HG02970 (cell line): Measurements from ENCODE around the gene BMERB1.
"Not testable (repeated sequence)": the region's sequence is repeated elsewhere in the genome, so short reads cannot be mapped to it uniquely, and the experiment has no call there.

Experiments used
- ATAC-seq: cut with Tn5 transposase; IDR thresholded peaks from one replicate; pipeline ENCODE4 v1.9.1; 2021; ENCODE audit warnings: mild to moderate bottlenecking, moderate library complexity, moderate number of reproducible peaks; ENCODE audit not compliant: unreplicated experiment, low FRiP score

BMERB1 gene

GRCh38 chr16:15422222-15422621 lies 12.2 kb upstream of the BMERB1 start:
- no peak for ATAC-seq

GRCh38 chr16:15425861-15426260 lies 8.5 kb upstream of the BMERB1 start:
- ATAC-seq, result no peak

GRCh38 chr16:15426796-15427195 lies 7.6 kb upstream of the BMERB1 start:
- no peak for ATAC-seq

- no peak for ATAC-seq
Measured at GRCh38 chr16:15427648-15428239, 6.6 kb upstream of the BMERB1 start.

GRCh38 chr16:15430884-15431283 lies 3.5 kb upstream of the BMERB1 start:
- ATAC-seq, result not testable (repeated sequence)

GRCh38 chr16:15434079-15434424 lies 336 bp upstream of the BMERB1 start:
- ATAC-seq, result no peak

GRCh38 chr16:15435216-15435864 lies 952 bp downstream of the BMERB1 start:
- ATAC-seq, result no peak

- no peak for ATAC-seq
Measured at GRCh38 chr16:15439102-15439501, 4.7 kb downstream of the BMERB1 start.

GRCh38 chr16:15439521-15439920 lies 5.1 kb downstream of the BMERB1 start:
- ATAC-seq, result no peak

- no peak for ATAC-seq
Measured at GRCh38 chr16:15440852-15441251, 6.5 kb downstream of the BMERB1 start.

GRCh38 chr16:15442140-15442539 lies 7.8 kb downstream of the BMERB1 start:
- not testable (repeated sequence) for ATAC-seq

- no peak for ATAC-seq
Measured at GRCh38 chr16:15443753-15444152, 9.4 kb downstream of the BMERB1 start.

GRCh38 chr16:15444264-15444663 lies 9.9 kb downstream of the BMERB1 start:
- no peak for ATAC-seq

GRCh38 chr16:15445450-15445849 lies 11.1 kb downstream of the BMERB1 start:
- ATAC-seq, result no peak

GRCh38 chr16:15446901-15447300 lies 12.5 kb downstream of the BMERB1 start:
- ATAC-seq, result no peak

GRCh38 chr16:15450624-15451023 lies 16.2 kb downstream of the BMERB1 start:
- no peak for ATAC-seq

- no peak for ATAC-seq
Measured at GRCh38 chr16:15451098-15451731, 16.8 kb downstream of the BMERB1 start.

GRCh38 chr16:15452246-15452855 lies 18.0 kb downstream of the BMERB1 start:
- no peak for ATAC-seq

GRCh38 chr16:15453296-15453695 lies 18.9 kb downstream of the BMERB1 start:
- not testable (repeated sequence) for ATAC-seq

GRCh38 chr16:15454933-15455332 lies 20.5 kb downstream of the BMERB1 start:
- not testable (repeated sequence) for ATAC-seq

GRCh38 chr16:15457400-15457799 lies 23.0 kb downstream of the BMERB1 start:
- ATAC-seq, result no peak

- ATAC-seq, result no peak
Measured at GRCh38 chr16:15457958-15458357, 23.6 kb downstream of the BMERB1 start.
